ENCODE measurements around the gene CAMSAP1.
A peak's percentile ranks its signal among the peaks of the same experiment; 100 is the strongest.
"Not testable (repeated sequence)": the region's sequence is repeated elsewhere in the genome, so short reads cannot be mapped to it uniquely, and the experiment has no call there.

CAMSAP1 gene

GRCh38 chr9:135895202-135895848, 12.0 kb downstream of the CAMSAP1 start:
- no peak overlapping the region for H3K4ac ChIP-seq (ENCODE audit: low read length)
- H3K27ac ChIP-seq (replicated peaks; ENCODE audit: low read length), result no peak overlapping the region
- H3K4me1 ChIP-seq (ENCODE audit: control insufficient read depth in 2 of 2, insufficient read depth in 1 of 2, low read depth in 1 of 2, low read length in 2 of 2), result peaks cover 0 to 11% of the 10 kb centered on the region in 2 donors
- H2AK5ac ChIP-seq (ENCODE audit: low read depth, low read length), result no peak overlapping the region
- H3K23ac ChIP-seq (ENCODE audit: low read depth, low read length, poor library complexity), result no peak overlapping the region
- no peak overlapping the region for H2BK12ac ChIP-seq (ENCODE audit: low read length)
- H3K27me3 ChIP-seq (ENCODE audit: control insufficient read depth in 3 of 3, insufficient read depth in 3 of 3, low read depth in 1 of 3, low read length in 3 of 3), result no peaks in the 10 kb centered on the region
- WGBS, 2 donors (ENCODE audit: extremely low coverage in 2 of 2, insufficient read length in 2 of 2, insufficient replicate concordance in 1 of 2), result no CpG with 5 or more reads among the region's 4 CpGs
- no peak overlapping the region for H3K4me2 ChIP-seq (ENCODE audit: insufficient read depth, low read length, poor library complexity, severe bottlenecking)
- no peak overlapping the region for H2BK120ac ChIP-seq (ENCODE audit: low read depth, low read length)
- no peak overlapping the region for H2AFZ ChIP-seq (ENCODE audit: low read length)
- no peak for DNase-seq (ENCODE audit: low spot score)
- no peak overlapping the region for H3K9ac ChIP-seq (ENCODE audit: low read depth, low read length, poor library complexity)
- H2BK15ac ChIP-seq (ENCODE audit: low read length), result no peak overlapping the region
- H4K8ac ChIP-seq (ENCODE audit: low read depth, low read length), result no peak overlapping the region
- H3K36me3 ChIP-seq (replicated peaks in 1 of 2; ENCODE audit: control insufficient read depth in 2 of 2, insufficient read depth in 2 of 2, low read length in 2 of 2), result peaks cover 6 to 26% of the 10 kb centered on the region in 2 donors
- no peak overlapping the region for H3K4me3 ChIP-seq (ENCODE audit: low read length in 2 of 2)
- H3K18ac ChIP-seq (ENCODE audit: low read length), result no peak overlapping the region
- H3K9me3 ChIP-seq (replicated peaks in 1 of 2; ENCODE audit: control insufficient read depth in 2 of 2, insufficient read depth in 1 of 2, low read depth in 1 of 2, low read length in 2 of 2), result peaks cover 22 to 70% of the 10 kb centered on the region in 2 donors
- no peak overlapping the region for H4K91ac ChIP-seq (ENCODE audit: low read depth, low read length, poor library complexity)
- H3K79me1 ChIP-seq (ENCODE audit: low read depth, low read length), result peaks cover 13% of the 10 kb centered on the region
- no peak overlapping the region for H2BK5ac ChIP-seq (ENCODE audit: low read length)
- no peak overlapping the region for H3K14ac ChIP-seq (ENCODE audit: low read length)

GRCh38 chr9:135893104-135893503, 14.2 kb downstream of the CAMSAP1 start:
- Histone ChIP-seq H2BK15ac (ENCODE audit: low read length) (no peak overlapping the region), H3K36me3 (replicated peaks in 1 of 2; ENCODE audit: control insufficient read depth in 2 of 2, insufficient read depth in 2 of 2, low read length in 2 of 2) (peaks cover 3 to 22% of the 10 kb centered on the region in 2 donors), H3K27me3 (ENCODE audit: control insufficient read depth in 3 of 3, insufficient read depth in 3 of 3, low read depth in 1 of 3, low read length in 3 of 3) (no peaks in the 10 kb centered on the region), H3K4me3 (ENCODE audit: low read length in 2 of 2) (no peak overlapping the region), H3K4ac (ENCODE audit: low read length) (no peak overlapping the region), H2BK120ac (ENCODE audit: low read depth, low read length) (no peak overlapping the region), H2BK12ac (ENCODE audit: low read length) (no peak overlapping the region), H3K18ac (ENCODE audit: low read length) (no peak overlapping the region), H3K27ac (replicated peaks; ENCODE audit: low read length) (no peak overlapping the region), H3K9me3 (replicated peaks in 1 of 2; ENCODE audit: control insufficient read depth in 2 of 2, insufficient read depth in 1 of 2, low read depth in 1 of 2, low read length in 2 of 2) (peaks cover 13 to 49% of the 10 kb centered on the region in 2 donors), H3K23ac (ENCODE audit: low read depth, low read length, poor library complexity) (no peak overlapping the region), H2BK5ac (ENCODE audit: low read length) (no peak overlapping the region), H2AFZ (ENCODE audit: low read length) (no peak overlapping the region), H3K4me1 (ENCODE audit: control insufficient read depth in 2 of 2, insufficient read depth in 1 of 2, low read depth in 1 of 2, low read length in 2 of 2) (peaks cover 7 to 31% of the 10 kb centered on the region in 2 donors), H2AK5ac (ENCODE audit: low read depth, low read length) (no peak overlapping the region), H3K4me2 (ENCODE audit: insufficient read depth, low read length, poor library complexity, severe bottlenecking) (no peak overlapping the region), H3K14ac (ENCODE audit: low read length) (no peak overlapping the region), H4K8ac (ENCODE audit: low read depth, low read length) (no peak overlapping the region), H4K91ac (ENCODE audit: low read depth, low read length, poor library complexity) (no peak overlapping the region), H3K79me1 (ENCODE audit: low read depth, low read length) (peaks cover 22% of the 10 kb centered on the region), H3K9ac (ENCODE audit: low read depth, low read length, poor library complexity) (no peak overlapping the region)
- WGBS, 2 donors (ENCODE audit: extremely low coverage in 2 of 2, insufficient read length in 2 of 2, insufficient replicate concordance in 1 of 2), result no CpG with 5 or more reads among the region's 1 CpG
- DNase-seq (ENCODE audit: low spot score), result no peak

- not testable (repeated sequence) for H2AK5ac ChIP-seq (ENCODE audit: low read depth, low read length); H3K9ac ChIP-seq (ENCODE audit: low read depth, low read length, poor library complexity); H3K27ac ChIP-seq (replicated peaks; ENCODE audit: low read length); H3K23ac ChIP-seq (ENCODE audit: low read depth, low read length, poor library complexity); H2BK12ac ChIP-seq (ENCODE audit: low read length); H3K4ac ChIP-seq (ENCODE audit: low read length); H3K14ac ChIP-seq (ENCODE audit: low read length); H2BK120ac ChIP-seq (ENCODE audit: low read depth, low read length); H3K18ac ChIP-seq (ENCODE audit: low read length); H4K91ac ChIP-seq (ENCODE audit: low read depth, low read length, poor library complexity); H3K4me3 ChIP-seq (ENCODE audit: low read length in 2 of 2); H3K4me2 ChIP-seq (ENCODE audit: insufficient read depth, low read length, poor library complexity, severe bottlenecking); H2BK5ac ChIP-seq (ENCODE audit: low read length); H4K8ac ChIP-seq (ENCODE audit: low read depth, low read length); H2AFZ ChIP-seq (ENCODE audit: low read length); H3K27me3 ChIP-seq (ENCODE audit: control insufficient read depth in 3 of 3, insufficient read depth in 3 of 3, low read depth in 1 of 3, low read length in 3 of 3); DNase-seq (ENCODE audit: low spot score); H2BK15ac ChIP-seq (ENCODE audit: low read length)
- WGBS, 2 donors (ENCODE audit: extremely low coverage in 2 of 2, insufficient read length in 2 of 2, insufficient replicate concordance in 1 of 2), result no CpG with 5 or more reads among the region's 6 CpGs
- peaks cover 10 to 41% of the 10 kb centered on the region in 2 donors for H3K9me3 ChIP-seq (replicated peaks in 1 of 2; ENCODE audit: control insufficient read depth in 2 of 2, insufficient read depth in 1 of 2, low read depth in 1 of 2, low read length in 2 of 2)
- peaks cover under 1 to 20% of the 10 kb centered on the region in 2 donors for H3K36me3 ChIP-seq (replicated peaks in 1 of 2; ENCODE audit: control insufficient read depth in 2 of 2, insufficient read depth in 2 of 2, low read length in 2 of 2)
- H3K79me1 ChIP-seq (ENCODE audit: low read depth, low read length), result peaks cover 25% of the 10 kb centered on the region
- H3K4me1 ChIP-seq (ENCODE audit: control insufficient read depth in 2 of 2, insufficient read depth in 1 of 2, low read depth in 1 of 2, low read length in 2 of 2), result peaks cover 7 to 38% of the 10 kb centered on the region in 2 donors
Observed at GRCh38 chr9:135892327-135892726, 15.0 kb downstream of the CAMSAP1 start.

DNA sequence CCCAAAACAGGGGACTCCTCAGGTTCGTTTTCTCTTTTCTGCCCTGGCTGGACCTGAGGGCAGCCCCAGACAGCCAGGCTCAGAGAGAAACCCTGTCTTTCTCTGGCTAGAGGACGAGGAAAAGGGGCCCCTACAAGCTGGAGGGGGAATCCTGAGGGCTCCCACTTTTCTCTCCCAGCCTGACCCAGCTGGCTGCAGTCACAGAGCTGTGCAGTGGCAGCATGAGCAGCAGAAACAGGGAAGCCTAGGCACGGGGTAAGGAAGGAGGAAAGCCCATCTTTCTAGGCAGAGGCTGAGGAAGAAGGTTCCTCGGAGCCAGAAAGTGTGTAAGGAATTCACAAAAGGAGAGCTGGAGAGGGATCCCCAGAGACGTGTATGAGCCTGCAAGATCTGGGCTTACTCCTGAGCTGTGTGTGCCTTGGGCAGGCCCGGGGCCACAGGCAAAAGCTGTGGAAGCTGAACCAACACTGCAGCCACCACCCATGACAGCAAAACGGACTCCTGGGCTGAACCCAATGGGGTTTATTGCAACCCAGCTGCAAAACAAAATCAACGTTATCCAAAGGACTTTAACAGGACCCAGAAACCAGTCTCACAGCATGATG, 16.2 kb downstream of the CAMSAP1 start:
- Histone ChIP-seq H3K27ac (replicated peaks; ENCODE audit: low read length) (no peak overlapping the region), H2AK5ac (ENCODE audit: low read depth, low read length) (no peak overlapping the region), H3K4me3 (ENCODE audit: low read length in 2 of 2) (no peak overlapping the region), H2BK15ac (ENCODE audit: low read length) (no peak overlapping the region), H4K8ac (ENCODE audit: low read depth, low read length) (no peak overlapping the region), H3K4ac (ENCODE audit: low read length) (no peak overlapping the region), H3K79me1 (ENCODE audit: low read depth, low read length) (peaks cover 26% of the 10 kb centered on the region), H3K9me3 (replicated peaks in 1 of 2; ENCODE audit: control insufficient read depth in 2 of 2, insufficient read depth in 1 of 2, low read depth in 1 of 2, low read length in 2 of 2) (peaks cover 5 to 31% of the 10 kb centered on the region in 2 donors), H2BK120ac (ENCODE audit: low read depth, low read length) (no peak overlapping the region), H3K23ac (ENCODE audit: low read depth, low read length, poor library complexity) (no peak overlapping the region), H3K36me3 (replicated peaks in 1 of 2; ENCODE audit: control insufficient read depth in 2 of 2, insufficient read depth in 2 of 2, low read length in 2 of 2) (peaks cover 0 to 21% of the 10 kb centered on the region in 2 donors), H3K18ac (ENCODE audit: low read length) (peak overlapping the region; percentile 36), H3K27me3 (ENCODE audit: control insufficient read depth in 3 of 3, insufficient read depth in 3 of 3, low read depth in 1 of 3, low read length in 3 of 3) (no peaks in the 10 kb centered on the region), H2BK12ac (ENCODE audit: low read length) (no peak overlapping the region), H3K9ac (ENCODE audit: low read depth, low read length, poor library complexity) (no peak overlapping the region), H2BK5ac (ENCODE audit: low read length) (no peak overlapping the region), H3K4me1 (ENCODE audit: control insufficient read depth in 2 of 2, insufficient read depth in 1 of 2, low read depth in 1 of 2, low read length in 2 of 2) (peaks cover 10 to 45% of the 10 kb centered on the region in 2 donors), H3K4me2 (ENCODE audit: insufficient read depth, low read length, poor library complexity, severe bottlenecking) (no peak overlapping the region), H2AFZ (ENCODE audit: low read length) (no peak overlapping the region), H4K91ac (ENCODE audit: low read depth, low read length, poor library complexity) (no peak overlapping the region), H3K14ac (ENCODE audit: low read length) (no peak overlapping the region)
- no CpG with 5 or more reads among the region's 8 CpGs for WGBS, 2 donors (ENCODE audit: extremely low coverage in 2 of 2, insufficient read length in 2 of 2, insufficient replicate concordance in 1 of 2)
- no peak for DNase-seq (ENCODE audit: low spot score)
